ENCODE results near the gene DDX55.

DNA sequence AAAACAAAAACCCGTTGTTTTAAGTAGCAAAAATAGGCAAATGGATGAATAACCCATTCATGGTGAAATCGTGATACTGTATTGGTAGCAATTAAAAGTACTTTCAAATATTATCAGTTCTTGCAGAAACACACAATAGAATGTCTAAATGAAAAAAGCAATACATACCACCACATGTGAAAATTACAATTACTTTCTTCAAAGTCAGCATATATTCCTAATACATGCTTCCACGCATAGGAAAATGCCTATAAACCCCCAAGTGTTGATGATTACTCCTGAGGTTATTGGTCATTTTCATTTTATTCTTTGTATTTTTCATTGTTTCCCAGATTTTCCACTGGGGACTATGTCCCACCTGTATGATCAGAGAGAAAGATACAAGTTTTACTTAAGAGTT is 15.2 kb downstream of the DDX55 start:
- TF ChIP-seq, protein P1, sequence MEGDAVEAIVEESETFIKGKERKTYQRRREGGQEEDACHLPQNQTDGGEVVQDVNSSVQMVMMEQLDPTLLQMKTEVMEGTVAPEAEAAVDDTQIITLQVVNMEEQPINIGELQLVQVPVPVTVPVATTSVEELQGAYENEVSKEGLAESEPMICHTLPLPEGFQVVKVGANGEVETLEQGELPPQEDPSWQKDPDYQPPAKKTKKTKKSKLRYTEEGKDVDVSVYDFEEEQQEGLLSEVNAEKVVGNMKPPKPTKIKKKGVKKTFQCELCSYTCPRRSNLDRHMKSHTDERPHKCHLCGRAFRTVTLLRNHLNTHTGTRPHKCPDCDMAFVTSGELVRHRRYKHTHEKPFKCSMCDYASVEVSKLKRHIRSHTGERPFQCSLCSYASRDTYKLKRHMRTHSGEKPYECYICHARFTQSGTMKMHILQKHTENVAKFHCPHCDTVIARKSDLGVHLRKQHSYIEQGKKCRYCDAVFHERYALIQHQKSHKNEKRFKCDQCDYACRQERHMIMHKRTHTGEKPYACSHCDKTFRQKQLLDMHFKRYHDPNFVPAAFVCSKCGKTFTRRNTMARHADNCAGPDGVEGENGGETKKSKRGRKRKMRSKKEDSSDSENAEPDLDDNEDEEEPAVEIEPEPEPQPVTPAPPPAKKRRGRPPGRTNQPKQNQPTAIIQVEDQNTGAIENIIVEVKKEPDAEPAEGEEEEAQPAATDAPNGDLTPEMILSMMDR (IDR thresholded peaks at IDR 0.05 in 4 of 5, conservative IDR thresholded peaks at IDR 0.05 in 1 of 5), result no peak
- TF ChIP-seq POLR2A (IDR thresholded peaks at IDR 0.05), result no peak
